Muscle of arm (tissue), 14 donors: ENCODE data around the gene RBM22. TPM values are rescaled to one million over a fixed set of nuclear protein-coding genes. Genes with fewer than 3 reads are reported as not detected.
A peak's percentile ranks its signal among the peaks of the same experiment; 100 is the strongest.
"Not testable (repeated sequence)": the region's sequence is repeated elsewhere in the genome, so short reads cannot be mapped to it uniquely, and the experiment has no call there.

Experiments
- DNase-seq: peaks from one replicate; pipeline ENCODE4 v3.0.0-alpha.2; 2013
- long read RNA-seq, 11 donors: transcript quantifications; one replicate each; lab custom pipeline, GENCODE V29; 2026
- polyA plus RNA-seq, 12 donors: library from polyadenylated mRNA; unstranded; fragments of 120-200 nt; gene quantifications; one replicate each; pipeline ENCODE4 v1.2.1, GENCODE V29; 2013; ENCODE audit not compliant: insufficient read length in 12 of 12

Gene RBM22
- polyA plus RNA-seq = 10 to 100 TPM in 11 of 12 donors, not detected in 1; 40.9 to 61.4 (median 46.7) TPM
- long read RNA-seq, donor 1, transcript RBM22-208 (7 exons, 989 nt) = minor isoform, 5 of 15 reads
- long read RNA-seq, donor 1, transcript RBM22-201 (11 exons, 2,342 nt) = major isoform, 7 of 15 reads
- long read RNA-seq, donor 1, partial matches to known transcripts = 0 of 15 reads
- long read RNA-seq, donor 1, other reads (novel, unspliced or antisense) = 0 of 15 reads
- long read RNA-seq, donor 2, transcript RBM22-201 (11 exons, 2,342 nt) = major isoform, 15 of 31 reads
- long read RNA-seq, donor 2, partial matches to known transcripts = 12 of 31 reads
- long read RNA-seq, donor 2, other reads (novel, unspliced or antisense) = 0 of 31 reads
- long read RNA-seq, donor 3, transcript RBM22-201 (11 exons, 2,342 nt) = major isoform, 6 of 12 reads
- long read RNA-seq, donor 3, partial matches to known transcripts = 0 of 12 reads
- long read RNA-seq, donor 3, other reads (novel, unspliced or antisense) = 0 of 12 reads
- long read RNA-seq, donor 4, partial matches to known transcripts = 0 of 5 reads
- long read RNA-seq, donor 4, other reads (novel, unspliced or antisense) = 0 of 5 reads
- long read RNA-seq, donor 5, transcript RBM22-201 (11 exons, 2,342 nt) = major isoform, 8 of 14 reads
- long read RNA-seq, donor 5, partial matches to known transcripts = 0 of 14 reads
- long read RNA-seq, donor 5, other reads (novel, unspliced or antisense) = 0 of 14 reads
- long read RNA-seq, donor 6, transcript RBM22-201 (11 exons, 2,342 nt) = major isoform, 5 of 13 reads
- long read RNA-seq, donor 6, partial matches to known transcripts = 6 of 13 reads
- long read RNA-seq, donor 6, other reads (novel, unspliced or antisense) = 0 of 13 reads
- long read RNA-seq, donor 7, transcript RBM22-201 (11 exons, 2,342 nt) = major isoform, 5 of 5 reads
- long read RNA-seq, donor 7, partial matches to known transcripts = 0 of 5 reads
- long read RNA-seq, donor 7, other reads (novel, unspliced or antisense) = 0 of 5 reads
- long read RNA-seq, donor 8, transcript RBM22-201 (11 exons, 2,342 nt) = major isoform, 7 of 12 reads
- long read RNA-seq, donor 8, partial matches to known transcripts = 0 of 12 reads
- long read RNA-seq, donor 8, other reads (novel, unspliced or antisense) = 0 of 12 reads
- long read RNA-seq, donor 9, transcript RBM22-201 (11 exons, 2,342 nt) = major isoform, 7 of 8 reads
- long read RNA-seq, donor 9, partial matches to known transcripts = 0 of 8 reads
- long read RNA-seq, donor 9, other reads (novel, unspliced or antisense) = 0 of 8 reads
- long read RNA-seq, donor 10, transcript RBM22-201 (11 exons, 2,342 nt) = major isoform, 7 of 9 reads
- long read RNA-seq, donor 10, partial matches to known transcripts = 0 of 9 reads
- long read RNA-seq, donor 10, other reads (novel, unspliced or antisense) = 0 of 9 reads
- long read RNA-seq, donor 11, transcript RBM22-204 (4 exons, 2,067 nt) = major isoform, 6 of 11 reads
- long read RNA-seq, donor 11, partial matches to known transcripts = 0 of 11 reads
- long read RNA-seq, donor 11, other reads (novel, unspliced or antisense) = 0 of 11 reads

DNA sequence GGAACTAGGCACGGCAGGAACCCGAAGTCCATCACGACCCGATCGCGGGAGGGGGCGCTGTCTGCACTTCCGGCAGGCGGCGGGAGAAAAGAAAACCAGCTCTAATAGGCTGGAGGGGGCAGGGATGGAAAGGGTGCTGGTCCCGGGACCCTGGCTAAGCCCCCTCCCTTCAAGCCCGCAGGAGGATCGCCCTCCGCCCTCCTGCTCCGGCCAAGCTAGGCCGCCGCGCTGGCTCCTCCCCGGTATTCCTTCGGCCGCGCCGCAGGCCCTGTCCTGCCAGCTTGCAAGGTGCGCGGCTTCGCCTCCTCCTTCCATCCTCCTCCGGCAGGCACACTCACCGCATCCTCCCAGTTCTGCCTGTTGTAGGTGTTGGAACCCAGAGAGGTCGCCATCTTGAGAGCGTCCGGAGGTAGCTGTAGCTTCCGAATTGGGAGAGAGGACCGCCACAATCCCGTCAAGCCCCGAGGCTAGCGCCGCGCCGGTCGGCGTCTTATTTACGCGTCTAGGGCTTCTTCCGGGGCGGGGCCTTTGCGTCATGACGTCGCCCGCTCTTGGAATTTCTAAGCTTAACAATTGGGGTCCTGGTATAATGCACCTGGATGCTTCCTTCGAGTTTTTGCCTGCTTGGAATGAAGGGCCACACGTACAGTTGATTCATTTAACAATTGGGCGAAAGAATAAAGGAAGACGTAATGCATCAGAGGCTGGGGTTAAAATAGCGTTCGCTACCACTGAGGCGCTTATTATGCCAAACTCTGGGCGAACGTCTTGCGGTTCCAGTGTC is at the start of gene RBM22:
TSS of gene RBM22 (minus strand) at position 469 of the 784 bp plus-strand sequence. CDS start at position 392, 77 bp downstream.
- DNase-seq = peak; percentile 96

DNA sequence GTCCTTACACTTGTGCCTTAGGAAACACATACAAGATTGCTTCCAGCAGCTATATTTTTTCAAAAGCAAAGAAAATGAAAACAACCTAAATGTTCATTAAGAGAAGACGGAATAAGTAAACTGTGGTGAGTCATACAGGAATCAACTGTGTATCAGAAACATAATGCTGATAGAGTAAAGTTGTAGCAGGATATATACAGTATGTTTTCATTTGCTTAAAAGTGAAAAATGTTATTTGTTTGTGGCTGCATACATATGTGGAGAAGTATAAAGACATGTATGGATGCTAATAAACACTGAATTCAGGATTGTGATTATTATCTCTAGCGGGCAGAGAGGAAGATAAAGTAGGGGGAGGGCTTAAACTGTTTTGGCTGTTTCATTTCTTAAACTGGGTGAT is 49.6 kb upstream of the RBM22 start:
- DNase-seq = no peak

DNA sequence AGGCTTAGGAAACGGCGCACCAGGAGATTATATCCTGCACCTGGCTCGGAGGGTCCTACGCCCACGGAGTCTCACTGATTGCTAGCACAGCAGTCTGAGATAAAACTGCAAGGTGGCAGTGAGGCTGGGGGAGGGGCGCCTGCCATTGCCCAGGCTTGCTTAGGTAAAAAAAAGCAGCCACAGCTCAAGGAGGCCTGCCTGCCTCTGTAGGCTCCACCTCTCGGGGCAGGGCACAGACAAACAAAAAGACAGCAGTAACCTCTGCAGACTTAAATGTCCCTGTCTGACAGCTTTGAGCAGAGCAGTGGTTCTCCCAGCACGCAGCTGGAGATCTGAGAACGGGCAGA is 42.3 kb upstream of the RBM22 start:
- DNase-seq = not testable (repeated sequence)

DNA sequence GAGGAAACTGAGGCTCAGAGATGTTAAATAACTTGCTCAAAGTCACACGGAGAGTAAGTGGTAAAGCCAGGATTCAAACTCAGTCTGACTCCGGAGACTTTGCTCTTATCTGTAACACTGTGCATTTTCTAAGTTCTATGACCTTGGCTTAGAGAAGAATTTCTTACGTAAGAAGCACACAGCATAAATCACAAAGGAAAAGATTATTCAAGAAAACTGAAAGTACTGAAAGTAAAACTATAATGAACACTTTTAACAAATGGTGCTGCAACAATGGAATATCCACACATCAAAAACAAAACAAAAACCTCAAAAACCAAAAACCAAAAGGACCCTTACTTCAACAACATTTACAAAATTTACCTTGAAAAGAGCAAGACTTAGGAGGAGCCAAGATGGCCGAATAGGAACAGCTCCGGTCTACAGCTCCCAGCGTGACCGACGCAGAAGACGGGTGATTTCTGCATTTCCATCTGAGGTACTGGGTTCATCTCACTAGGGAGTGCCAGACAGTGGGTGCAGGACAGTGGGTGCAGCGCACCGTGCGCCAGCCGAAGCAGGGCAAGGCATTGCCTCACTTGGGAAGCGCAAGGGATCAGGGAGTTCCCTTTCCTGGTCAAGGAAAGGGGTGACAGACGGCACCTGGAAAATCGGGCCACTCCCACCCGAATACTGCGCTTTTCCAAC is 41.7 kb upstream of the RBM22 start:
- DNase-seq = not testable (repeated sequence)

DNA sequence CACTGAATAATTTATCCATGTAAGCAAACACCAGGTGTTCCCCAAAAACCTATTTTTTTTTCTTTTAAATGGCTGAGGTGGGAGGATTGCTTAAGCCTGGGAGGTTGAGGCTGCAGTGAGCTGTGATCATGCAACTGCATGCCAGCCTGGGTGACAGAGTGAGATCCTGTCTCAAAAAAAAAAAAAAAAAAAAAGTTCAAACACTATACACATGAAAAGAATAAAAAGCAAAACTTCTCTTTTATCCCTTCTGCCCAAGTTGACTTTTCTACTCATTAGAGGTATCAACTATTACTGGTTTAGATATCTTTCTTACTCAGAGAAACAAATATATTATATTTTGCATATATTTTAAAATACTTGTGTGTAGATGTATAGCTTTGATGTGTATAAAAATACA is 40.1 kb upstream of the RBM22 start:
- DNase-seq = no peak

DNA sequence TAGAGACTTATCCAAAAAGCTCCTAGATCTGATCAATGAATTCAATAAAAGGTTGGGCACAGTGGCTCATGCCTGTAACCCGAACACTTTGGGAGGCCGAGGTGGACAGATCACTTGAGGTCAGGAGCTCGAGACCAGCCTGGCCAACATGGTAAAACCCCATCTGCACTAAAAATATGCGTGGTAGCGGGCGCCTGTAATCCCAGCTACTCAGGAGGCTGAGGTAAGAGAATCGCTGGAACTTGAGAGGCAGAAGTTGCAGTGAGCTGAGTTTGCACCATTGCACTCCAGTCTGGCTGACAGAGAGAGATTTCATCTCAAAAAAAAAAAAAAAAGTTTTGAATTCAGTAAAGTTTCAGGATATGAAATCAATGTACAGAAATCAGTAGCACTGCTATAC is 38.0 kb upstream of the RBM22 start:
- no peak for DNase-seq

DNA sequence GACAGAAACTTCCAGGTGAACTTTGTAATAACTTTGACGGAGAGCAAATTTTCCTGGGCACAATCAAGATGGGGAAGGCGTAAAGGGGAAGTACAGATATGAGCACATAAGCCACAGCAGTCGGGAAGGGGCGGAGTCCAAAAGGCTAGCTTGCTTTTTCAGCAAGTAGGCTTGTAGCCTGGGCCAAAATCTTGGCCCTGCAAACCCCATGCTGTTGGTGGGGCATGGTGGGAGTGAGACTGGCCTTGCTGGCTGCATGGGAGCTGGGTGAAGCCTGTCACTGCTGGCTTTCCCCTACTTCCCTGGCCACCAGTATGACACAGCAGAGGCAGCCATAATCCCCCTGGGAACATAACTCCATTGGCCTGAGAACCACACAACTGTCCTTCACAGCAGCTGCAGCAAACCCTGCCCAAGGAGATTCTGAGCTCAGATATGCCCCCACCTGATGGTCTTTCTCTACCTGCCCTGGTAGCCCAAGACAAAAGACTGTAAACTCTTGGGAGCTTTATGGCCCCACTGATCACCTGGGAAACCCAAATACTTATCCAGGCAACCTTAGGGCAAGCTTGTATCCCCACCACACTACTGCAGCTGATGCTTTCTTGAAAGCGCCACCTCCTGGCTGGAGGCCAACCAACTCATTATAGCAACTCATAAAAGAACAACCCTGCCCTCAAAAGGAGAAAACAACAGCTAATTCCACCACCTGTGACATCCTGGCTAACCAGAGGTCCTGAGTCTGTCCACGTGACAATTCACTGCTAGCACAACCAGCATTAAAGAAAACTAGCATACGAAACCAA is 33.9 kb upstream of the RBM22 start:
- DNase-seq = peak; percentile 24

DNA sequence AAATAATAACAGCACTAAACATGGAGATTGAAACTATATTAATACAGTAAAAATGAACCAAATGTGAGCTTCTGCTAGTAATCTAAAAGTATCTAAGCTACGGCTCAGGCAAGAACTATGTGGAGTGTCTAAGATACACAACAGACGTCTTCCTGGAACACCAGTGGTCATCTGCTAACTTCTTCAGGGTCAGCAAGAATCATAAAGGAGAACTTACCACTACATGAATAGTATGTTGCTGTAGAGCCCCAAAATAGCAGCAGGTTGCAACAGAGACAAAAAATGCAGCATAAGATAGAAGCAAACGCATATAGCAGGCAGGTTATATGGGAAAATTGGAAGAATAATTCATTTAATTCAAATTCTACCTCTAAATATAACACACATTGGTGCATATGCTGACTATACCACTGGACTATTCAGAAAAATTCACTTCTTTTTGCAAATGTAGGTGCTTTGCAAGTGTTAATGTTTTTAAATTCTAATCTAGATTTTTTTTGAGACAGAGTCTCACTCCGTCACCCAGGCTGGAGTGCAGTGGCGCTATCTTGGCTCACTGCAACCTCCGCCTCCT is 30.9 kb upstream of the RBM22 start:
- DNase-seq = no peak

DNA sequence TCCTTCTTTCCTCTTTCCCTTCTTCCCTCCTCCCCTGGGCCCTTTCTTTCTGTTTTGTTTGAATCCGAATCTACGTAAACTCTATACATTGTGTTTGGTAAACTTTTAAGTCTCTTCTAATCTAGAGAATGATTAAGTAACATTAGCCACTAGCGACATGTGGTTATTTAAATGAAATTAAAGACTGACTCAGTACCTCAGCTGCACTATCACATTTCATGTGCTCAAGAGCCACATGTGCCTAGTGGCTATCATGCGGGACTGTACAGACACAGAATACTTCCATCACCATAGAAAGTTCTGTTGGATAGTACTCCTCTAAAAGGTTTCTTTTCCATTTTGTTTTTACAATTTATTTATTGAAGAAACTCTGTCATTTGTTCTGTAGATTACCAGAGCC is 29.0 kb upstream of the RBM22 start:
- no peak for DNase-seq

DNA sequence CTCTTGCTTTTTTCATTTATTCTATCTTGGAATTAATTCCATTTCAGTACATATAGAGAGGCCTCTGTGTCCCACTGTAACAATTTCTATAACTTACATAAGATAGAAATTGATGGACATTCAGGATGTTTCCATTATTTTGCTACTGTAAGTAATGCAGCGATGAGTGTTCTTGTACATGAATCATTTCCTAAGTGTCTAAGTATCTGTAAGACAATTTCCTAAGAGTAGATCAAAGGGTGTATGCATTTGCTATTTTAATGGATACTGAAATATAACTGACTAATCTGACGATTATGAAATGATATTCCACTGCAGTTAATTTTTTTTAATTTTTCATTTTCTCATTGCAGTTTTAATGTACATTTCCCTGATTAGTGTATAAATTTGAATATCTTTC is 23.0 kb upstream of the RBM22 start:
- no peak for DNase-seq

DNA sequence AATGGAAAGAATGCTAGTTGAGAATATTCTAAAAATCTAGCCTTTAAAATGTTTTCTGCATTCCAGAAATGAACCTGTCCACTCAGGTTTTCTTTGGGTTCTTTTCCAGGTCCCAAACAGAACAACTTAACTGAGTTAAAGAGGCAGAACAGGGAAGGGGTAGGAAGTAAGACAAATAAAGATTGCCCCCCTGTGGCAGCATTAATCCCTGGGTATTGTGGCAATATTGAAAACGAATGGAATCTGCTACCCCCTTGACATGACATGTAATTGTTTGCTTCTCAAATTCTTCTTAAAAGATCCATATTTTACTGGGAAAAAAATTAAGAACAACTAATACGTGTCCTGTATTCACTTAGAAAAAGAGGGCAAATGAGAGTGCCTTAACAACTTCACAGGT is 9.3 kb upstream of the RBM22 start:
- no peak for DNase-seq

DNA sequence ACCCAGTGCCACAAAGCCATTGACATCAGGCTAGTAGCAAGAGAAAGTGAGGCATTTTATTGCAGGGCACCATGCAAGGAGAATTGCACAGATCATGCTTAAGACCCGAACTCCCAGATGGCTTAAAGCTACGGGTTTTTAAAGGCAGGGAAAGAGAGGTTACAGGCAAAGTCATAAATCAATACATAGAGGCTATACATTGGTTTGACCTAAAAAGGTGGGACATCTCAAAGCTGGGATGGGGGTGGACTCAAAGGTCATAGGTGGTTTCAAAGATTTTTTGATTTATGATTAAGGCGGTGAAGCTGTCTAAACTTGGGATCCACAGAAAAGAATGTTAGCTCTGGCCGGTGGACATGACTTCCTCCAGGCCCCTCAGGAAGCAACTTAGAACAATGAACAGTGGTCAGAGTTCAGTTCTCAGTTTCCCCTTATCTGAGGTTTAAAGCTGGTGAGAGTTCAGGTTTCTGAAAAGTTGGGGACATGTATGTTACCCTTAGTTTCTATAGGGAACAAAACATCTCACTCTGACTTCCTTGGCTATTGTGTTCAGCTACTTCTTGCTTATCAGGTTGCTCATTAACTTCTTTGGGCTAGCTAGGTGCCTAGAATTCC is 6.0 kb upstream of the RBM22 start:
- DNase-seq = no peak

DNA sequence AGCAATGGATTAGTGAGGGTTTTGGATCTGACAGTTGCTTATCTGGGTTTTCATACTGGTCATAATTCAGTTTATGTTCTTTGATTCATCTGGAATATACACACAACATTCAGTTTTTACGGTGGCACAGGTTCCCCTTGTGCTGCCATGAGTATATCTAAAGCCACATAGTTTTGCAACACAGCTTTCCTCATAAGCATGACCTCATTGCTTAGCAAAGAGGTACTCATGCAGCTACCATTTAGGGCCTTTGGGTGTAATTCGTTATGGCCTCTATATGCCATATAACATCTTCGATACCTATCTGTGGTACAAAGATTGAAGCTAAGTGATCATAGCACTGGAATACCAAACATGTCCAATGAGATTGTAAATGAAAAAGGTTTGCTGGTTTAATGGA is 2.9 kb upstream of the RBM22 start:
- DNase-seq = no peak

DNA sequence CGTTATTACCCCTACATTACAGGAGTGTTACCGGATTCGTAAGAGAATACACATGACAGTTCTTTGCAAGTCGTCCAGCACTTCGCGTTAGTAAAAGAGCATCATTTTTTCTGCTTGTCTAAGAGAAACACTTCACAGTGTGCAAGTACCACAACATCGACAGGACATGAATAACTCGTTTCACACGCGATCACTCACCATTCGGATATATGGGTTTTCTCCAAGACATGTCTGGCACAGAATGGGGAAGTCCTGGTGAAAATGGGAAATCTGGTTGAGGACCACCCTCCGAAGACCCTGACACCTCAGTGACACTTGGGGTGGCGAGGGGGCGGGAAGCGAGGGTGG is 642 bp downstream of the RBM22 start:
- DNase-seq = no peak

DNA sequence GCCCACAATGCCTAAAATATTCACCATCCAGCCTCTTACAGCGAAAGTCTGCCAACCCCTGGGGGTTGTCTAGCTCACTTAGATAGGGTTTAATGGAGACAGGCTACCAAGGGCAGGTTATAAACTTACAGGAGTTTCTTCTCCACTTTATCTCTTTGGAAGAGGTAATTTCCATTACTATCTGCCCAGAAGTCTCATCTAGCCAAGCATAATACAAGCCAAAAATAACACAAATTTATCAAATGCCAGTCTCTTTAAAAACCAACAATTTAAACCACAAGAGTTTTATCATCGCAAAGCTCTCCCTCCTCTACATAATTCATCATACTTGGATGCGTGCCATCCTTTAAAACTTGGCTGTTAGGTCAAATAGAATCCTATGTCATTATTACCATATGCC is 6.2 kb downstream of the RBM22 start:
- DNase-seq = no peak

DNA sequence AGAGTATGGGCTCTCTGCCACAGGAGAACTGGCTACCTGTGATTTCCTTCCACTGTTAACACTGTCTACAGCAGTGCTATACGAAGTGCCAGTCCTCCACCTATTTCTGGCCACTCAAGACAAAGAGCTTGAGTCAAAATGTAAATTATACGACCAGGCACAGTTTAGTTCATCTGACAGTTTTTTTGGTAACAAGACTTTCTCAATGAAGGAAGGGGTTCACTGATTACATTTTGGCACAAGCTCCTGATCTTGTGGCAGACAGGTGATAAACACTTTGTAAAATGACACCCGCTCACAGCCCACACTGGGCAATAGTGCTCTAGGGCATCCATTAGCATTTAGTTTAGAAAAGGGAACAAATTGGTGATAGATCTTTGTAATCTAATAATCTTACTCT is 8.6 kb downstream of the RBM22 start:
- no peak for DNase-seq

DNA sequence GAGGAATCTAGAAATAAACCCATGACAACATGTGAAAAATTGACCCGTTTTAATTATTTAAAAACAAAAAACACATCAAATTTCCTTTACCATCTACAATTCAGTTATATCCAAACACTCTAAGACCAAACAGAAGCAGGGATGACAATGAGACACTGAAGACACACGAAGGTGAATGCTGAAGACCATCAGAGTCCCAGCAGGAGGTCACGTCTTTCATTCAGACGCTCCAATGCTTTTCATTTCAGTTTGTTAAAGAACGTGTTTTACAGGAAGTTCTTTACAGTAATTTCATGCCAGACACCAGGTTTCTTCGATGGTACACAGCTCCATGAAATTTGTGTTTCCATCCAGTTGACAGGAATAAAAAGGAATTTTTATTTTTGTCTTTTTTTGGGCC is 10.1 kb downstream of the RBM22 start:
- no peak for DNase-seq

DNA sequence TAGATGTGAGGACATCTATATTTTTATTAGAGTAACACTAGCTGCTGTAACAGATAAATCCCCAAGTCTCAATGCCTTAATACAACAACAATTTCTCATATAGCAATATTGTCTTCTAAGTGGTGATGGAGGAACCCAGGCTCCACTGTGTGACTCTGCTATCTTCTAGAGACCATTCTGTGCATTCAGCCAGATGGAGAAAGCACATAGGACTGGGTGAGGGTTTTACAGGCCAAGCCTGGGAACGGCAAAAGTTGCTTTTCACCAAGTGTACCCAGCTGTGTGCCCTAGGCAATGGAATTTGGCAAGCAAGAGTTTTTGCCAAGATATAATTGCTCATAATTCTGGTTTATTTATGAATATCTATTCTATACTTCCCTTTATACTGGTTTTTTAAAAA is 11.7 kb downstream of the RBM22 start:
- no peak for DNase-seq

DNA sequence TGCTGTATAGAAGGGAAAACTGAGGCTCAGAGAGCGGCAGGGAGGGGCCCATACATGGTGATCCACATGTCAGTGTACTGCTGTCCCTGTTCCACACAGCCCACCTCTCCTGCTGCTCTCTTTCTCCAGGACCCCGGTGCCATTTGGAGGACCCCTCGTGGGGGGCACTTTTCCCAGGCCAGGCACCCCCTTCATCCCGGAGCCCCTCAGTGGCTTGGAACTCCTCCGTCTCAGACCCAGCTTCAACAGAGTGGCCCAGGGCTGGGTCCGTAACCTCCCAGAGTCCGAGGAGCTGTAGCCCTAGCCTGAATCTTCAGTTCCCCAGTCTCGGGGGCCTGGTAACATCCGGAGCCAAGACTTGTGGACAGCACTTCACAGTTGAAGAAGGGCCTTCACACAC is 24.3 kb downstream of the RBM22 start:
- DNase-seq = no peak
